Motor neuron (in vitro differentiated cells): ENCODE measurements around the gene FIBCD1. TPM values are rescaled to one million over a fixed set of nuclear protein-coding genes. Genes with fewer than 3 reads are reported as not detected.

Experiments
- ATAC-seq, 8 experiments: fragments of 200-7000 bp; cut with Tn5 transposase; replicated peaks in 6 of 8; 2 replicates each; pipeline ENCODE4 v1.8.0; 2021; ENCODE audit warnings: mild to moderate bottlenecking in 8 of 8, moderate library complexity in 8 of 8
- H3K27ac ChIP-seq, 2 donors: fragments of 250-450 bp; sonication (Bioruptor Pico); 2 replicates each; pipeline ENCODE4 v1.9.0; 2021; ENCODE audit warnings: antibody characterized with exemption in 2 of 2, mild to moderate bottlenecking in 2 of 2, moderate library complexity in 1 of 2
- H3K4me1 ChIP-seq, 2 donors: fragments of 250-450 bp; sonication (Bioruptor Pico); replicated peaks in 1 of 2; 2 replicates each; pipeline ENCODE4 v1.6.1; 2021; ENCODE audit warnings: antibody characterized with exemption in 2 of 2, mild to moderate bottlenecking in 2 of 2, moderate library complexity in 1 of 2
- H3K4me3 ChIP-seq, 5 donors: fragments of 250-450 bp; sonication (Bioruptor Pico); 2 replicates each; pipeline ENCODE4 v1.9.0; 2021; ENCODE audit warnings: antibody characterized with exemption in 5 of 5, mild to moderate bottlenecking in 5 of 5, moderate library complexity in 4 of 5
- WGBS, 10 experiments: fragments of 450-650 bp; shearing (Covaris generic); methylation state at CpG; one replicate each; pipeline ENCODE4 v1.0.0; 2022; 5-methylcytosine and 5-hydroxymethylcytosine counted together
- in situ Hi-C, 9 experiments: fragments of 400-800 bp; cut with MboI; loops; one replicate each; pipeline ENCODE4 v1.15.0; 2021; ENCODE audit warnings: low sequenced_read_pairs in 9 of 9, low pct_unique_long_range_greater_than_20kb in 2 of 9; ENCODE audit not compliant: unreplicated experiment in 9 of 9
- total RNA-seq, 8 experiments: library from RNA; unstranded; fragments of 300-600 nt; gene quantifications; 2 replicates each; pipeline versions ENCODE4 v1.2.3 to v1.2.4, GENCODE V29; 2022

FIBCD1 gene
- total RNA-seq, 8 experiments from 2014 or later = 0.40 to 2.4 (median 0.54) TPM

- peak in 3 of 8 experiments; percentile 8 to 26 (median 24) for ATAC-seq
- no peaks in the 10 kb centered on the region for H3K4me1 ChIP-seq
These were observed 54.2 kb downstream of the FIBCD1 start for GRCh38 chr9:130884542-130885483.

GRCh38 chr9:130884111-130884531 is 54.9 kb downstream of the FIBCD1 start:
- ATAC-seq = peak in 1 of 8 experiments; percentile 9
- H3K27ac ChIP-seq = peak overlapping the region; percentile 59 to 71
- in situ Hi-C loops = no loop called here
- WGBS, 10 experiments = 91 to 97% (median 93%) methylated on average over 6 to 13 of the region's 25 CpGs; no CpG with 5 or more reads in 7 of the 10 experiments
- no peak overlapping the region for H3K4me3 ChIP-seq
- no peaks in the 10 kb centered on the region for H3K4me1 ChIP-seq

More at GRCh38 chr9:130884542-130885483, 54.2 kb downstream of the FIBCD1 start:
- Histone ChIP-seq H3K27ac (peak overlapping the region; percentile 59 to 71), H3K4me3 (no peak overlapping the region)
- WGBS, 10 experiments = 80 to 100% (median 90%) methylated on average over 1 to 10 of the region's 47 CpGs; no CpG with 5 or more reads in 5 of the 10 experiments
- in situ Hi-C loops = no loop called here

GRCh38 chr9:130883479-130883878 is 55.6 kb downstream of the FIBCD1 start:
- Histone ChIP-seq H3K4me3 (no peak overlapping the region), H3K27ac (peak overlapping the region; percentile 59 to 71), H3K4me1 (no peaks in the 10 kb centered on the region)
- in situ Hi-C loops = no loop called here
- no peak for ATAC-seq
- 80 to 100% (median 87%) methylated on average over 1 to 4 of the region's 5 CpGs; no CpG with 5 or more reads in 5 of the 10 experiments for WGBS, 10 experiments

GRCh38 chr9:130882696-130883225 is 56.3 kb downstream of the FIBCD1 start:
- no peak overlapping the region for H3K4me3 ChIP-seq
- no peak for ATAC-seq

GRCh38 chr9:130881516-130881915 is 57.5 kb downstream of the FIBCD1 start:
- WGBS, 10 experiments = 57 to 100% (median 92%) methylated on average over 1 to 5 of the region's 6 CpGs; no CpG with 5 or more reads in 2 of the 10 experiments
- Histone ChIP-seq H3K4me1 (no peaks in the 10 kb centered on the region), H3K4me3 (no peak overlapping the region), H3K27ac (no peak overlapping the region)
- in situ Hi-C loops = no loop called here
- ATAC-seq = no peak

More at GRCh38 chr9:130882696-130883225, 56.3 kb downstream of the FIBCD1 start:
- WGBS, 10 experiments = 71 to 100% (median 95%) methylated on average over 1 to 8 of the region's 15 CpGs; no CpG with 5 or more reads in 4 of the 10 experiments
- Histone ChIP-seq H3K4me1 (no peaks in the 10 kb centered on the region), H3K27ac (peak overlapping the region in 1 of 2 donors; percentile 71)
- in situ Hi-C loops = no loop called here

- WGBS, 10 experiments = 93 to 100% (median 100%) methylated on average over 1 to 5 of the region's 16 CpGs; no CpG with 5 or more reads in 5 of the 10 experiments
- no peak for ATAC-seq
These were observed 58.3 kb downstream of the FIBCD1 start for GRCh38 chr9:130880599-130881220.

GRCh38 chr9:130879863-130880411 is 59.1 kb downstream of the FIBCD1 start:
- in situ Hi-C loops = no loop called here
- ATAC-seq = no peak
- Histone ChIP-seq H3K4me1 (no peaks in the 10 kb centered on the region), H3K4me3 (no peak overlapping the region), H3K27ac (peak overlapping the region; percentile 43 to 65)
- 67 to 100% (median 97%) methylated on average over 1 to 6 of the region's 9 CpGs; no CpG with 5 or more reads in 2 of the 10 experiments for WGBS, 10 experiments

More at GRCh38 chr9:130880599-130881220, 58.3 kb downstream of the FIBCD1 start:
- H3K27ac ChIP-seq = peak overlapping the region; percentile 43 to 65
- no peak overlapping the region for H3K4me3 ChIP-seq
- no peaks in the 10 kb centered on the region for H3K4me1 ChIP-seq
- in situ Hi-C loops = no loop called here

- in situ Hi-C loops = no loop called here
- no peak overlapping the region for H3K4me3 ChIP-seq
- H3K27ac ChIP-seq = peak overlapping the region; percentile 20 to 64
- WGBS, 10 experiments = 60 to 95% (median 90%) methylated on average over 1 to 5 of the region's 6 CpGs; no CpG with 5 or more reads in 4 of the 10 experiments
- H3K4me1 ChIP-seq = no peaks in the 10 kb centered on the region
- no peak for ATAC-seq
These were observed 60.8 kb downstream of the FIBCD1 start for GRCh38 chr9:130878295-130878694.

- in situ Hi-C loops = no loop called here
- WGBS, 10 experiments = 88 to 100% (median 100%) methylated on average over 1 to 6 of the region's 6 CpGs; no CpG with 5 or more reads in 3 of the 10 experiments
- H3K4me3 ChIP-seq = no peak overlapping the region
- peak overlapping the region in 1 of 2 donors; percentile 55 for H3K27ac ChIP-seq
- no peak for ATAC-seq
- H3K4me1 ChIP-seq = no peaks in the 10 kb centered on the region
These were observed 61.7 kb downstream of the FIBCD1 start for GRCh38 chr9:130877300-130877699.

- Histone ChIP-seq H3K4me3 (no peak overlapping the region), H3K27ac (peak overlapping the region; percentile 39 to 47), H3K4me1 (no peaks in the 10 kb centered on the region)
- in situ Hi-C loops = loop anchor here in 5 of 9 experiments (25.0 kb wide), 4 partner anchors 112 to 163 kb away; no protein-coding TSS in a partner anchor
- ATAC-seq = no peak
- WGBS, 10 experiments = 0 to 100% (median 92%) methylated on average over 1 to 2 of the region's 5 CpGs; no CpG with 5 or more reads in 4 of the 10 experiments
These were observed 64.3 kb downstream of the FIBCD1 start for GRCh38 chr9:130874783-130875182.

- in situ Hi-C loops = loop anchor here in 5 of 9 experiments (25.0 kb wide), 4 partner anchors 112 to 163 kb away; no protein-coding TSS in a partner anchor
- ATAC-seq = no peak
- Histone ChIP-seq H3K4me1 (no peaks in the 10 kb centered on the region), H3K4me3 (no peak overlapping the region), H3K27ac (no peak overlapping the region)
- 83 to 100% (median 97%) methylated on average over 1 to 8 of the region's 8 CpGs; no CpG with 5 or more reads in 1 of the 10 experiments for WGBS, 10 experiments
These were observed 65.1 kb downstream of the FIBCD1 start for GRCh38 chr9:130873966-130874365.

GRCh38 chr9:130872912-130873503 is 66.0 kb downstream of the FIBCD1 start:
- Histone ChIP-seq H3K4me1 (no peaks in the 10 kb centered on the region), H3K27ac (peak overlapping the region in 1 of 2 donors; percentile 56), H3K4me3 (no peak overlapping the region)
- in situ Hi-C loops = loop anchor here in 5 of 9 experiments (25.0 kb wide), 4 partner anchors 111 to 164 kb away; no protein-coding TSS in a partner anchor
- 17 to 98% (median 90%) methylated on average over 1 to 12 of the region's 15 CpGs; no CpG with 5 or more reads in 2 of the 10 experiments for WGBS, 10 experiments
- ATAC-seq = no peak
